GM19239 (cell line): ENCODE data around the gene KIR3DL1.
"Not testable (repeated sequence)": the region's sequence is repeated elsewhere in the genome, so short reads cannot be mapped to it uniquely, and the experiment has no call there.

ENCODE experiments used
- DNase-seq: peaks from one replicate; pipeline ENCODE4 v3.0.0; 2011; ENCODE audit warnings: low spot score; ENCODE audit not compliant: insufficient read length
- FAIRE-seq: peaks from 2 replicates; lab custom pipeline; 2011; peaks lifted over from hg19 to GRCh38; lab: Jason Lieb, UNC

The KIR3DL1 gene

DNA sequence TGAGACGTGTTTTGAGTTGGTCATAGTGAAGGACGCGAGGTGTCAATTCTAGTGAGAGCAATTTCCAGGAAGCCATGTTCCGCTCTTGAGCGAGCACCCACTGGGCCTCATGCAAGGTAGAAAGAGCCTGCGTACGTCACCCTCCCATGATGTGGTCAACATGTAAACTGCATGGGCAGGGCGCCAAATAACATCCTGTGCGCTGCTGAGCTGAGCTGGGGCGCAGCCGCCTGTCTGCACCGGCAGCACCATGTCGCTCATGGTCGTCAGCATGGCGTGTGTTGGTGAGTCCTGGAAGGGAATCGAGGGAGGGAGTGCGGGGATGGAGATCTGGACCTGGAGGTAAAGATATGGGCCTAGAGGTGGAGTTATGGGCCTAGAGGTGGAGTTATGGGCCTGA is at the start of gene KIR3DL1:
TSS of gene KIR3DL1 (plus strand) at position 218 of the 400 bp plus-strand sequence.
- not testable (repeated sequence) for FAIRE-seq, DNase-seq

- DNase-seq, FAIRE-seq: not testable (repeated sequence)
Measured at GRCh38 chr19:54769646-54770045, 46.6 kb upstream of the KIR3DL1 start, which contains the start of gene KIR2DL1. KIR2DL1 (plus strand) TSS chr19:54769793; CDS start chr19:54769851, 58 bp downstream.

DNA sequence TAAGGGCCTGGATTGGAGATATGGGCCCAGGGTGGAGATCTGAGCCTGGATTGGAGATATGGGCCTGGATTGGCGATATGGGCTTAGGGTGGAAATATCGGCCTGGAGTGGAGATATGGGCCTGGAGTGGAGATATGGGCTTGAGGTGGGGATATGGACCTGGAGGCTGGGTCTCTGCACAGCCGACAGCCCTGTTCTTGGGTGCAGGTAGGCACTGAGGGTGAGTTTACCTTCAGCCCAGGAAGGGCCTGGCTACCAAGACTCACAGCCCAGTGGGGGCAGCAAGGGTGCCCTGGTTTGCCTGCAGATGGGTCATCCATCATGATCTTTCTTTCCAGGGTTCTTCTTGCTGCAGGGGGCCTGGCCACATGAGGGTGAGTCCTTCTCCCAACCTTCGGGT is 45.8 kb upstream of the KIR3DL1 start:
- FAIRE-seq, DNase-seq: not testable (repeated sequence)

GRCh38 chr19:54771018-54771960 is 45.0 kb upstream of the KIR3DL1 start:
- not testable (repeated sequence) for DNase-seq, FAIRE-seq

GRCh38 chr19:54772666-54773065 is 43.6 kb upstream of the KIR3DL1 start:
- DNase-seq, result not testable (repeated sequence)

DNA sequence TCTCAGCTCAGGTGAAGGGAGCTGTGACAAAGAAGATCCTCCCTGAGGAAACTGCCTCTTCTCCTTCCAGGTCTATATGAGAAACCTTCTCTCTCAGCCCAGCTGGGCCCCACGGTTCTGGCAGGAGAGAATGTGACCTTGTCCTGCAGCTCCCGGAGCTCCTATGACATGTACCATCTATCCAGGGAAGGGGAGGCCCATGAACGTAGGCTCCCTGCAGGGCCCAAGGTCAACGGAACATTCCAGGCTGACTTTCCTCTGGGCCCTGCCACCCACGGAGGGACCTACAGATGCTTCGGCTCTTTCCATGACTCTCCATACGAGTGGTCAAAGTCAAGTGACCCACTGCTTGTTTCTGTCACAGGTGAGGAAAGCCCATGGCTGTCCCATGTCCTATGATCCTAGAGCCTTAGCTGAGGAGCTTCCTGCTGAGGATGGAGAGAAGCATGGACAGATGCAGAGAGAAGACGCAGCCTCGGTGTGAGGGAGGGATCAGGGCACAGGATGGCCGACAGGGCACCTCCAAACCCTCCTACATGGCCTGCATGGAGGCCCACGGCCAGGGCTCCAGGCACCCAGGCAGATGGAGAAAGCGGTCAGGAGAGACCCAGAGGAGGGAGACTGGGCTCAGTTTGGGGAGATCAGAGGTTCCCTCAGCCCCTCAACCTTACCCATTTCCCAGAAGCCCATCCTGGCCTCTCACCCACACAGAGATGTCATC is 41.0 kb upstream of the KIR3DL1 start:
- not testable (repeated sequence) for DNase-seq, FAIRE-seq

More at GRCh38 chr19:54772666-54773065, 43.6 kb upstream of the KIR3DL1 start:
- FAIRE-seq, result not testable (repeated sequence)

DNA sequence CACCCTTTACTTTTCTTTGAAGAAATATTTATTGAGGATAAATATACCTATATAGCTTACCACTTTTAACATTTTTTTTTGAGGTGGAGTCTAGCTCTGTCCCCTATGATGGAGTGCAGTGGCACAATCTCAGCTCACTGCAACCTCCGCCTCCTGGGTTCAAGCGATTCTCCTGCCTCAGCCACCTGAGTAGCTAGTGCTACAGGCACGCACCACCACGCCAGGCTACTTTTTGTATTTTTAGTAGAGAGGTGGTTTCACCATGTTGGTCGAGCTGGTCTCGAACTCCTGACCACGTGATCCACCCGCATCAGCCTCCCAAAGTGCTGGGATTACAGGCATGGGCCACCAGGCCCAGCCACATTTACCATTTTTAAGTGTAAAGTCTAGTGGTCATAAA is 40.4 kb upstream of the KIR3DL1 start:
- not testable (repeated sequence) for FAIRE-seq, DNase-seq

DNA sequence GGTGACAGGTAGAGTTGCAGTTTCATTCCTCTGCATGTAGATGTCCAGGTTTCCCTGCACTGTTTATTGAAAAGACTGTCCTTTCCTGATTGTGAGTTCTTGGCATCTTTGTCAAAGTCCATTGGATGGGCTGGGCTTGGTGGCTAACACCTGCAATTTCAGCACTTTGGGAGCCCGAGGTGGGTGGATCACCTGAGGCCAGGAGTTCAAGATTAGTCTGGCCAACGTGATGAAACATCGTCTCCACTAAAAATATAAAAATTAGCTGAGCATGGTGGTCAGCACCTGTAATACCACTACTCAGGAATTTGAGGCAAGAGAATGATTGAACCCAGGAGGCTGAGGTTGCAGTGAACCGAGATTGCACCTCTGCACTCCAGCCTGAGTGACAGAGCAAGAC is 38.4 kb upstream of the KIR3DL1 start:
- not testable (repeated sequence) for FAIRE-seq, DNase-seq

DNA sequence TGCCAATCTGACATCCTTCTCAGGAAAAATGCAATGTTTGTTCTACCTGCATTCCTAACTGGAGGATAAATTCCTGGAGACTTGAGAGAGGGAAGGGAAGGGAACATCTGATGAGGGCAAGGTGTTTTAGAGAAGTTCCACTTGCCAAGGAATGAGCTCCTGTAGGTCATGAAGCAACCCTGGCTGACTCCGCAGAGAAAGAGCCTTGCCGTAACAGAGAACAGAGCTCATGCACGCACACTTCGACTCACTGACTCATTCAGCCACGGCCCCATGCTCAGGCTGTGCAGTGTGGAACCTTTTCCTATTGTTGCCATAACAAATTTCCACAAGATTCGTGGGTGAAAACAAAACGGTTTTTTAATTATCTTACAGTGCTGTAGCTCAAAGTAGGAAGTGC is 37.4 kb upstream of the KIR3DL1 start:
- not testable (repeated sequence) for FAIRE-seq

DNA sequence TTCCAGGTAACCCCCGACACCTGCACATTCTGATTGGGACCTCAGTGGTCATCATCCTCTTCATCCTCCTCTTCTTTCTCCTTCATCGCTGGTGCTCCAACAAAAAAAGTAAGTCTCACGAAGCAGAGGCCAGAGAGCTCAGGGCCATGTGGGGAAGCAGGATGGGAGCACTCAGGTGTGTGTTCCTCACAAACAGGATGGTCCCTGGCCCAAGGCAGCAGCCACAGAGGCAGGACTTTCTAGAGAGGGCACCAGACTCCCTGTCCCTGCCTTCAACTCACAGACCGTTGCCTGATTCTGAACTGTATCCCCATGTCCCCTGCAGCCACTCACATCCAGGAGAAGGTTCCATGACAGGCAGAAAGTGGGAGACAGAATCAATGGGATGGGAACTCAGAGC is 33.4 kb upstream of the KIR3DL1 start:
- FAIRE-seq, DNase-seq: not testable (repeated sequence)

More for the DNA sequence above, 37.4 kb upstream of the KIR3DL1 start:
- not testable (repeated sequence) for DNase-seq

DNA sequence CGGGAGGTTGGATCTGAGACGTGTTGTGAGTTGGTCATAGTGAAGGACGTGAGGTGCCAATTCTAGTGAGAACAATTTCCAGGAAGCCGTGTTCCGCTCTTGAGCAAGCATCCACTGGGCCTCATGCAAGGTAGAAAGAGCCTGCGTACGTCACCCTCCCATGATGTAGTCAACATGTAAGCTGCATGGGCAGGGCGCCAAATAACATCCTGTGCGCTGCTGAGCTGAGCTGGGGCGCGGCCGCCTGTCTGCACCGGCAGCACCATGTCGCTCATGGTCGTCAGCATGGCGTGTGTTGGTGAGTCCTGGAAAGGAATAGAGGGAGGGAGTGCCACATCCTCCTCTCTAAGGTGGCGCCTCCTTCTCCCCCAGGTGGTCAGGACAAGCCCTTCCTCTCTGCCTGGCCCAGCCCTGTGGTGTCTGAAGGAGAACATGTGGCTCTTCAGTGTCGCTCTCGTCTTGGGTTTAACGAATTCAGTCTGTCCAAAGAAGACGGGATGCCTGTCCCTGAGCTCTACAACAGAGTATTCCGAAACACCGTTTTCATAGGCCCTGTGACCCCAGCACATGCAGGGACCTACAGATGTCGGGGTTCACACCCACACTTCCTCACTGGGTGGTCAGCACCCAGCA is 30.1 kb upstream of the KIR3DL1 start:
- FAIRE-seq, DNase-seq: not testable (repeated sequence)

- not testable (repeated sequence) for DNase-seq, FAIRE-seq
Measured at GRCh38 chr19:54788154-54788553, 28.1 kb upstream of the KIR3DL1 start.

GRCh38 chr19:54790711-54791110 is 25.6 kb upstream of the KIR3DL1 start:
- no peak for FAIRE-seq

GRCh38 chr19:54791476-54791875 is 24.8 kb upstream of the KIR3DL1 start:
- no peak for FAIRE-seq
- DNase-seq, result no peak

More at GRCh38 chr19:54790711-54791110, 25.6 kb upstream of the KIR3DL1 start:
- no peak for DNase-seq

- DNase-seq, result peak; percentile 32
- peak; percentile 93 for FAIRE-seq
Measured at GRCh38 chr19:54792814-54793213, 23.5 kb upstream of the KIR3DL1 start.

DNA sequence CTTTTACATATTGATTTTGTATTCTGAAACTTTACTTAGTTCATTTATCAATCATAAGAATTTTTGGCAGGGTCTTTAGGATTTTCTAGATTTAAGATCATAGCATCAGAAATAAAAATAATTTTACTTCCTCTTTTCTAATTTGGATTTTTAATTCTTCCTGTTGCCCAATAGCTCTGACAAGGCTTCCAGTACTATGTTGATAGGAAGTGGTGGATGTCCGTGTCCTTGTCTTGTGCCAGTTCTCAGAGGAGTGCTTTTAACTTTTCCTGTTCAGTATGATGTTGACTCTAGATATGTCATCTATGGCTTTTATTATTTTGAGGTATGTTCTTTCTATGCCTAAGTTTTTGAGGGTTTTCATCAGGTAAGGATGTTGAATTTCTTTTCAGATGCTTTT is 20.5 kb upstream of the KIR3DL1 start:
- no peak for FAIRE-seq
- DNase-seq, result no peak

GRCh38 chr19:54803410-54803809 is 12.9 kb upstream of the KIR3DL1 start, which contains the start of gene KIR2DL4:
KIR2DL4 (plus strand) TSS chr19:54803610; CDS start chr19:54803652, 42 bp downstream.
- DNase-seq, result no peak
- FAIRE-seq, result no peak

GRCh38 chr19:54804101-54804500 is 12.2 kb upstream of the KIR3DL1 start:
- no peak for FAIRE-seq

DNA sequence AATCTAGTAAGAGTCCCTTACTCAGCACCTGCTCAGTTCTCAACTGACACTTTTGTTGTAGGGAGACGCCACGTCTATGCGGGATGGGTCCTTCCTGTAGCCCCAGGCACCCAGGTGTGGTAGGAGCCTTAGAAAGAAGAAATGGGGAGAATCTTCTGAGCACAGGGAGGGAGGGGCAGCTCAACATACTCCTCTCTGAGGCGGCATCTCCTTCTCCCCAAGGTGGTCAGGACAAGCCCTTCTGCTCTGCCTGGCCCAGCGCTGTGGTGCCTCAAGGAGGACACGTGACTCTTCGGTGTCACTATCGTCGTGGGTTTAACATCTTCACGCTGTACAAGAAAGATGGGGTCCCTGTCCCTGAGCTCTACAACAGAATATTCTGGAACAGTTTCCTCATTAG is 11.7 kb upstream of the KIR3DL1 start:
- no peak for FAIRE-seq
- no peak for DNase-seq

More at GRCh38 chr19:54804101-54804500, 12.2 kb upstream of the KIR3DL1 start:
- DNase-seq, result no peak
